Activated T-cell treated with anti-CD3 and anti-CD28 coated beads for 24 hours (primary cell): ENCODE data around the gene CLEC16A.
"Not testable (repeated sequence)": the region's sequence is repeated elsewhere in the genome, so short reads cannot be mapped to it uniquely, and the experiment has no call there.

Experiments
- DNase-seq: peaks from one replicate; pipeline ENCODE4 v3.0.0-alpha.2; 2020; ENCODE audit warnings: low read depth

CLEC16A gene

DNA sequence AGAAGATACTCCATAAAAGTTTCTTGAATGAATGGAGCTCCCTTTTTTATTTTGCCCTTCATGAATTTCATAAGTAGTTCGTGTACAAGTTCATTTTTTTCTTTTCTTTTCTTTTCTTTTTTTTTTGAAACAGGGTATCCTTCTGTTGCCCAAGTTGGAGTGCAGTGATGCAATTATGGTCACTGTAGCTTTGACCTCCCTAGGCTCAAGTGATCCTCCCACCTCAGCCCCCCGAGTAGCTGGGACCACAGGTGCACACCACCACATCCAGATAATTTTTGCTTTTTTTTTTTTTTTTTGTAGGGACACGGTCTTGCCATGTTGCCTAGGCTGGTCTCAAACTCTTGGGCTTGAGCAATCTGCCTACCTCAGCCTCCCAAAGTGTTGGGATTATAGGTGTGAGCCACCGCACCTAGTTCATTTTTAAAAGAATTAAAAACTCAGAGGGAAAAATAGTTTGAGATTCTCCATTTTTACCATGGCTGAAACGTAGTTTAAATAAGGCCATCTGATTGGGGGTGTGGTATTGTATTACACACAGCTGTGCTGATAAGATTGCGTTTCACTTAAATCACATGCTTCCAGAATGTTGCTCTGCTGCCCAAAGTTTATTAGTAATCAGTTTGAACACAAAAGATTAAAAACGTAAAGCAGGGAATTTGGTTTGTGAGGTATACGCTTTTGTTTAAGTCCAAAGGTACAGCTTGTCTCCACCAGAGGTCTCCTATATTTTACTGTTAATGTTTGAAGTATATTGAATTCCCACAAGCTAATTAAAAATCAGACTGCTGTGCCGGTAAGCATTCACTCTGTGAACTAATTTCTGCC lies 157.5 kb downstream of the CLEC16A start:
- no peak for DNase-seq

DNA sequence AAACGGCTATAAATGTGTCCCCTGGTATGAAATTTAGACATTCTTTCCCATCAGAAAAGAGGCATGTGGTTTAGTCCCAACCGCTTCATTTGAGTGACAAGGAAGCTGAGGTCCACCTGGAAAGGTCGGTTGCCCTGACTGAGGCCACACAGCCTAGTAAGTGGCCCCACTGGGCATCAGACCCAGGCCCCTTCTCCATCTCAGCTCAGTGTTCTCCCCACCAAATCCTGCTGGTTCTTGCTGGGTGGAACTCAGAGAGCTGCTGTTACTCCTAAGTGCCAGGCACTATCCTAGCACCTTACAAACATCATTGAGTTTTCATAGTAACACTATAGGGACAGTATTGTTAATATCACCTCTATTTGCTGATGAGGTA lies 158.1 kb downstream of the CLEC16A start:
- DNase-seq: no peak

DNA sequence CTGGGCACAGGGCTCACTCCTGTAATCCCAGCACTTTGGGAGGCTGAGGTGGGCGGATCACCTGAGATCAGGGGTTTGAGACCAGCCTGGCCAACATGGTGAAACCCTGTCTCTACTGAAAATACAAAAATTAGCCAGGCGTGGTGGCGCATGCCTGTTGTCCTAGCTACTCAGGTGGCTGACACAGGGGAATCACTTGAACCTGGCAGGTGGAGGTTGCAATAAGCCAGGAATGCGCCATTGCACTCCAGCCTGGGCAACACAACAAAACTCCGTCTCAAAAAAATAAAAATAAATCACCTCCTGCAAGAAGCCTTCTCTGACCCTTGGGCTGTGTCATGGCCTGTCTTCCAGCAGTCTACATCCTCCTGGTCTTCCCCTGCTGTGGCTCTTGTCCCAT lies 158.9 kb downstream of the CLEC16A start:
- DNase-seq: not testable (repeated sequence)

DNA sequence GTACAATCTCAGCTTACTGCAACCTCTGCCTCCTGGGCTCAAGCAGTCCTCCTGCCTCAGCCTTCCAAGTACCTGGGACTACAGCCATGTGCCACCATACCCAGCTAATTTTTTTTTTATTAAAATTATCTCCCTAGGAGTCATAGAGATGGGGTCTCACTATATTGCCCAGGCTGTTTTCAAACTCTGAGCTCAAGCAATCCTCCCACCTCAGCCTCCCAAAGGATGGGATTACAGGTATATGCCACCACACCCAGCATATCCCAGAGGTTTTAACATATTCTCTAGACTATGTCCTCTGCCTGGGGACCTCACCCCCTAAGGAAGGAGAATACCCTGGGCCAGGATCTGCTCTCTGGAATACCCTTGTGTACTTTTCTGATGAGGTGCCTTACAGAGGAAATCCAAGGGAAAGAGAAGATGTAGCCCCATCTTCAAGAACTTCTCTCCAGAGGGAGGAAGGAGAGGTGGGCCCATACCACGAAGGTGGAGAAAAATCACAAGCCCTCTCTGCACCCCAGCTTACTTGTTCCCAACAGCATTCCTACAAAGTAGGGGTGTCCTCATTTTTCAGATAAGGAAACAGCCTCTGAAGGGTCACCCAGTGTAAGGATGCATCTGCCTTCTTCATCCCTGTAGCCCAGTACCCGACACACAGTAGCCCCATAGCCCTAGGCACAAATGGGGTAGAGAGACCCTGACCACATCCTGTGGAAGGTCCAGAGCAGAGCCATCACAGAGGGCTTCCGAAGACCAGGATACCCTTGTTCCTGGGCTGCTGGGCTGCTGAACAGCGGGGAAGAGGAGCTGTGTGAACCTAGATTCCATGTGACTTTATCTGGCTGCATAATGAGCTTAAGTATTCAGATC lies 160.0 kb downstream of the CLEC16A start:
- DNase-seq: no peak

DNA sequence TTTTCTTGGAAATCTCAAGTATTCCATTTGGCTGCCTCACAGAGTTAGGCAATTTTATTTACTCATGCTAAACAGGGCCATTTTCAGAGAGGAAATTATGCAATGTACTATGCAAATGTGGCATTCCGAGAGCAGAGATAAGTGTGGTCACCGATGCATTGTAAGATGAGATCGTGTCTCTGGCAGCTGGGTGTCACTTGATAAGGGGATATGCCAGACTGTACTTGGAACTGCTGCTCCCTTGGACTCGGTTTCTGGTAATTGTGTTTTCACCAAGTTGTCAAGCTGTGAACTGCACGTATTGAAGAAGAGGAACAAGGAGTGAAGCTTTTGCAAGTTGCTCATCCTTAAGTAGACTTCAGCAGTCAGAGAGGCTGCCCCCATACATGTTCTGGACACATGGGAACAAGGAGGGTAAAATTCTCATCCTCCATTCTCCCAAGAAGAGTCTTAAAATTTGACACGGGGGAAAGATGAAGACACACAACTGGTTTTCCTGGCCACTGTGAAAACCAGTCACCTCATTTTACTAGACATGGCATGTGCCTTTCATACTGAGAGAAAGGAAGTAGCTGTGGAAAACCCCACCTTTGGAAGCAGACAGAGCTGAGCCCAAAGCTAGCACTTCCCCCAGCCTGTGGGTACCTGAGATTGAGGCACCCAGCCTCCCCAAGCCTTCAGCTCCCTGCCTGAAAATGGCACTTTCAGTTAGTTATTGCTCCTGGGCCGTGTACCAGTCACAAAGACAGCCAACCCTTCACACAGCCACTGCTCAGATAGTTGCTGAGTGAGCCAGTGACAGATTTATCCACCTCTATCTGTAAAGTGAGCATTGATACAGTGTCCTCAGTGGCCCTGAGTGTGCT lies 160.9 kb downstream of the CLEC16A start:
- DNase-seq: no peak

DNA sequence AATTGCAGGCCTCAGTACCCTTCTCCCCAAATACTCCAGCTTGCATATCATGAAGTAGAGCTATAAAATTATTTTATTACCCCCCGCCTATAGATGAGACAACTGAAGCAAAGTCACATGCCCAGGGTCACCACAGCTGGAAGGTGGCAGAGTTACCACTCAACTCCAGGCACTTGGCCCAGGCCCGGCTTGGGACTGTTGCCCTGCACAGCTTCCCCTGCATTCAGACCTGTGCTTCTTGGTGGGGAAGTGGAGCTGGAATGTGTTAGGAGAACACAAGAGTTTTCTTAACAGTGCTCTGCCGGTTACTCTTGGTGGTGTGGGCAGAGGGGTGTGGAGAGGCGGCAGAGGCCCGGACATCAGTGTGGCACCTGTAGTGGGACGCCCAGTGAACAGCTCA lies 162.4 kb downstream of the CLEC16A start:
- no peak for DNase-seq

DNA sequence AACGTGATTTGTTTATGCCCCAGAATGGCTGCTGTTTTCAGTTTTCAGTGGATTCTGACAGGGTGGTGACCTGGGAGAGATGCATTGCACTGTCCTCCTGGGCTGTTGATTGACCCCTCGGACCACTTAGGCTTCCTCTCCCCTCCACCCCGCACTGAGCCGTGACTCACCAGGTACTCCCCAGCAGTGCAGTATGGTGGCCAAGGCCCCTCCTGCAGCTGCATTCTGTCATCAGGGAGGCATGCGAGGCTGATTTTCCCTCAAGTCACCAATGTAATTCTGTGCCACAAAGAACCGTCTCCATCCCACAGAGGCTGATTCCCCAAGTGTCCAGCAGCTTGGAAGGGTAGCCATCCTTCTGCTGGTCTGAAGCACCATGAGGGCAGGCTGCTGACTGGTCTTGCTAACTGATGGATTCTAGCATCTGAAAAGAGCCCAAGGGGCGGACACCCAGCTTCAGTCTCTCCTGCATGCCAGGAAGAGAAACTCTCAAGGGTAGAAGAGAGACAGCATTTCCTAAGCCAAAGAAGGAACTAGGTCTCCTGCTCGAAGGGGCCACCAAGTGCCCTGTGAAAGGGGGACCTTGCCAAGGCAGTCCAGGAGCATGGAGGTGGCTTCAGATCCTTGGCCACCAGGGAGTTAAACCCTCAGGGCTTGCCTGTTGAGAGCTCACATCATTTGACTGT lies 163.6 kb downstream of the CLEC16A start:
- no peak for DNase-seq

DNA sequence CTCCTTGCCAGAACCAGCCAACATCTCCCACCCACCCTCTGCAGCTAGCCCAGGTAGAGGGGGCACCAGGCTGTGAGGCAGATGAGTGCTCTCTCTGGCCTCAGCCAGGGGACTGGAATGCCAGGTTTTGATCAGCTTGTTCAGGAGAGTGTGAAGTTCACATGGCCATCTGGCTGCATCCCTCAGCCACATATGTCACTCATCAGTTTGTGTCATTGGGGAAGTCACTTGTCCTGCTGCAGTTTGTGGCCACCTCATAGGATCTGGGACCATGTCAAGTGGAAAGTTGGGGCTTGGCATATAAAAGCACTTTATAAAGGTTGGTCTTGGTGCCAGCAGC lies 164.1 kb downstream of the CLEC16A start:
- no peak for DNase-seq

DNA sequence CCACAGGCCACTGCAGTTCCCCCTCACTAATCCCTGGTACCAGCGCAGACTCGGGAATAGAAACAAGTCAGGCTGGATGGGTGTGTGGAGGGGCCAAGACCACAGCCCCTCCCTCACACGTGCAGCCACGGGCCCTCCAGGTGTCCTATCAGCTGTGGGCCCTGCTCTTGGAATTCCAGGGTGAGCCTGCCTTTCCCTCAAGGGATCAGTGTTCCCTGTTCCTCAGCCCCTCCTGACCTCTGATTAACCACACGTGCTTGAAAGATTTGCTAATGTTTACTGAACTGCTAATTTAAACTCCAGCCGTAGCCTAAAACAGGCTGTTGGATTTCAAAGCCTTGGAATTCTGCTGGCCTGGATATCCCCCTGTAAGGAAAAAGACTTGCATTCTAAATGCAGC lies 165.2 kb downstream of the CLEC16A start:
- DNase-seq: no peak

DNA sequence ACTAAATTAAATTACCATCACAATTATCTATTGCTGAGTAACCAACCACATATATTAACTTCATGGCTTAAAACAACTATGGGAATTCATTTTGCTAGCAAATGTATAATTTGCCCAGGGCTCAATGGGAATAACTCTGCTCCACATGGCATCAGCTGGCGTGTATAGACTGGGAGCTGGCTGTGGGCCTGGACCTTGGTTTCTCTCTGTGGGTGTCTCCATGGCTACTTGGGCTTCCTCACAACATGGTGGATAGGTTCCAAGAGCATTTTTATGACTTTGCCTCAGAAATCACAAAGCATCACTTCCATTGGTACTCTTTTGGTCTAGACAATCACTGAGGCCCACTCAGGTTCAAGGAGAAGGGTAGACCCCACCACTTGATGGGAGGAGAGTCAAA lies 166.8 kb downstream of the CLEC16A start:
- no peak for DNase-seq

DNA sequence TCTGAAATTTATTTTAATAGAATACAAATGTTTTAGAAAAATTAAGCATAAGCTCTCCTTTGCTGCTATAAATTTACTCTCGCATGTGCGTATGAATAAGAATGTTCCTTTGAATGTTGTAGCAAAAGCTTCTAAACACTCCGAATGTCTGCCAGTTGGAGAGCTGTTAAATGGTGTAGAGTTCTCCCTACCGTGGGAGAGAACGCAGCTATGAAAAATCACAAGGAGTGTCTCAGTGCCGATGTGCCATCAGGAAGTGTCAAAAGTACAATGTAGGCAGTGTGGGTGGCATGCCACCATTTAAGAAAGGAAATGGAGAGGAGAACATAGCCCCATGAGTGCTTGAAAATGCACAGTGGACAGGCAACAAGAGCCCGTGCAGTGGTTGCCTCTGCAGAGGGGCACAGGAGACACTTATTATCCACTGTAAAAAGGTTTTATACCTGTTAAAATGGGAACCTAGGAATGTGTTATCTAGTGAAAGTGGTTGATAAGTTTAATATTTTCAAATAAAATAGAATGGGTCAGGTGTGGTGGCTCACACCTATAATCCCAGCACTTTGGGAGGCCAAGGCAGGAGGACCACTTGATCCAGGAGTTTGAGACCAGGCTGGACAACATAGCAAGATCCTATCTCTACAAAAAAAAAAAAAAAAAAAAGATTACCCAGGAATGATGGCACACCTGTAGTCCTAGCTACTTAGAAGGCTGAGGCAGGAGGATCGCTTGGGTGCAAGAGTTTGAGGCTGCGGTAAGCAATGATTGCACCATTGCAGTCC lies 167.7 kb downstream of the CLEC16A start:
- no peak for DNase-seq

DNA sequence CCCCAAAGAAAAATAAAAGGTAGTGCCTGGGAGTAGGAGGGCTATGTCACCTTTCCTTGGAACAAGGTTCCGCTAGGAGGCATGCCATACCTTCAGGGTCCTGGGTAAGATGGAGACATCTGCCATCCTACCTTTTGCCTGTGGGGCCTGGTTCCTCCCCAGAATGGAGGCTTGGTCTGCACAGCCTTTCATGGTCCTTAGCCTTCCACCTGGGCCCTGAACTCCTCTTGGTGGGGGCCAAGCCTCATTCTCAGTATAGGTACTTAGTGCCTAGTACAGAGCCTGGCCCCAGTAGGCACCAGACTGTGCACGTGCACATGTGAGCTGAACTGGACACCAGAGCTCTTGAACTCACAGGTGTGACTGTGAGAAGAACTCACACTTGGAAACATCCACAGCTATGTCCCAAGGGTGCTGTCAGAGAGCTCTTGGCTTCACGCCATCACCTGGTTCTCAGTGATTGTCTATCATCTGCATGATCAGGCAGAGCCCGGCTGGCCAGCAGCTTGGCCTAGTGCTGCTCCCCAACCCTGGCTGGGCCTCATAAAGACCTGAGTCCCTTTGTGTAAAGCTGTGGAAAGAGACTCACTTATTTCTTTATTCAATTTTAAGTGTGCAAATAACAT lies 168.5 kb downstream of the CLEC16A start:
- no peak for DNase-seq

DNA sequence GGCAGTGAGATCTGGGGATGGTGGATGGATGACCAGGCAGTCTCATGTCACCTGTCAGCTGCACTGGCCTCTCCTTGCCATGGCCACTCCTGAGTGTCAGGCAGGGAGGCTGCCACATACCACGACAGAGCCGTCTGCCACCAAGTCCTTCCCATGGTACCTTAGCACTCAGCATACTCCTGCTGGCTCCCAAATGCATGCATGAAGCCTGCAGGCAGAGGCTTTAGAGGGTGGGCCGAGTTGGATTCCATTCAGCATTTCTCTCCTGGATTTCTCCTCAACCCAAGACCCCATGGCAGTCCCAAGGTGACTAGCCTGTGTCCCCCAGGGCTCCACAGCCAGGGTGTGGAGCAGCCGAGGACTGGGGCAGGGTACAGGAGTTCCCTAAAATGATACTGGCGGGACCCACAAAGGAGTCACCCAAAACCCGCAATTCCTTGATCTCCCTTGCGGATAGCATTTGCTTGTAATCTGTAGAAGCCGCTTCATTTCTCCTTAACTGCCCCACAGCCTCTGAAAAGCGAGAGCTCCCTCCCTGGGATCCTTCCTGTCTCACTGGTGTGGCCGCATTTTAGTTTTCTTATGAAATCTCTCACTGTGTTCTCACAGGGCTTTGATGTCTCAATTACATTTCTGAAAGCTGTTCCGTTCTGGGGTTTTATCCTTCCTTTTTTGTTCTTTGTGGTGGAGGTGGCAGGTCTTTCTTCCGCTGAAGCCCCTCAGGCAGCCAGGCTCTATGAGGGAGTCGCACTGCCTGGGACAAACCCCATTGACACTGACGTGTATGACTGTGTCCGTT lies 170.2 kb downstream of the CLEC16A start:
- peak; percentile 34 for DNase-seq

DNA sequence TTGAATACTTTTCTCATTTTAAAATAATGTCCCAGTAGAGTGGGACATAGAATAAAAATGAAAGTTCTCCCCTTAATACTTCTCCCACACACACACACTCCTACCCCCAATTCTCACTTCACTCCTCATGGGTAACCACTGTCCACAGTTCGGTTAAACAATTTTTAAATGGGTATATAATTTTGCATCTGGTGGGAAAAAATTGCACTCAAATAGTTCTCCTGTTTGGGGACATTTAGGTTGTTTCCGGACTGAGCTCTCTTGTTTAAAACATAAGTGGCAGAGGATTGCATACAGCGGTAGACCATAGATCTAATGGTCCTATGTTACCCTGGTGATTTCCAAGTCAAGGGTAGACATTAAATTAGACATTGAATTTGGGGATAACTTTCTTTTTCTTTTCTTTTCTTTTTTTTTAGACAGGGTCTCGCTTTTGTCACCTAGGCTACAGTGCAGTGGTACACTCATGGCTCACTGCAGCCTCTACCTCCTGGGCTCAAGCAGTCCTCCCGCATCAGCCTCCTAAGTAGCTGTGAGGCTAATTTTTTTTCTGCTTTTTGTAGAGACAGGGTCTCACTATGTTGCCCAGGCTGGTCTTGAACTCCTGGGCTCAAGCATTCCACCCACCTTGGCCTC lies 173.3 kb downstream of the CLEC16A start:
- no peak for DNase-seq

DNA sequence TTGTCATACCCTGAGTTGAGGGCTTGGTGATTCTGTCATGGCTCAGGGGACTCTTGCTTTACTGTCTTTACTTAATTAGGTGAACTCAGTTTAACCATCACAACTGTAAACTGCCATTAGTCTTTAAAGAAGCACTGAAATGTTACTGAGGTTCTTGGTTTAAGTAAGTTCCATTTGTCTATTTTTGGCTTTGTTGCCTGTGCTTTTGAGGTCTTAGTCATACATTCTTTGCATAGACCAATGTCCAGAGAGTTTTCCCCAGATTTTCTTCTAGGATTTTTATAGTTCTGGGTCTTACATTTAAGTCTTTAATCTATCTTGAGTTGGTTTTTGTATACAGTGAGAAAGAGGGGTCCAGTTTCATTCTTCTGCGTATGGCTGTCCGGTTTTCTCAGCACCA lies 174.1 kb downstream of the CLEC16A start:
- no peak for DNase-seq

DNA sequence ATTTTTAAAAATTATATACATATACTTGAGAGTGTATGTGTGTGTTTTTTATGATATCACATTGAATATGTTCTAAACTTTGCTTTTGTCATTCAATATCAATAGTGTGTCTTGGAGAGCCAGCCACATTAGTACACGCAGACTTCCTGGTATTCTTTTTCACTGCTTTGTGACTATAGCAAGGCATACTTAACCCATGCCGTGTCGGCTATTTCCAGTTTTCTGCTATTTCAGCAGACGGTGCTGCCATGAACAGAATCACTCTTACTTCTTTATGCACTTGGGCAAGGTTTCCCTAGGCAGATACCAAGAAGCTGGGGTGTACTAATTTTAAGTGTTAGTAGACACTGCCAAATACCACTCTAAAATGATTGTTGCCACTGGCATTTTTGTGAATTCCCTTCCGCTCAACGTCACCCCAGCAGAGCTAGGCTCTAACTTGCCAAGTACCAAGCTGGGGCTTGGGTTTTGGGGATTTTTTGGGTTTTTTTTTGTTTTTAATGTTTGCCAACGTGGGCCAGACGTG lies 176.8 kb downstream of the CLEC16A start:
- DNase-seq: no peak

DNA sequence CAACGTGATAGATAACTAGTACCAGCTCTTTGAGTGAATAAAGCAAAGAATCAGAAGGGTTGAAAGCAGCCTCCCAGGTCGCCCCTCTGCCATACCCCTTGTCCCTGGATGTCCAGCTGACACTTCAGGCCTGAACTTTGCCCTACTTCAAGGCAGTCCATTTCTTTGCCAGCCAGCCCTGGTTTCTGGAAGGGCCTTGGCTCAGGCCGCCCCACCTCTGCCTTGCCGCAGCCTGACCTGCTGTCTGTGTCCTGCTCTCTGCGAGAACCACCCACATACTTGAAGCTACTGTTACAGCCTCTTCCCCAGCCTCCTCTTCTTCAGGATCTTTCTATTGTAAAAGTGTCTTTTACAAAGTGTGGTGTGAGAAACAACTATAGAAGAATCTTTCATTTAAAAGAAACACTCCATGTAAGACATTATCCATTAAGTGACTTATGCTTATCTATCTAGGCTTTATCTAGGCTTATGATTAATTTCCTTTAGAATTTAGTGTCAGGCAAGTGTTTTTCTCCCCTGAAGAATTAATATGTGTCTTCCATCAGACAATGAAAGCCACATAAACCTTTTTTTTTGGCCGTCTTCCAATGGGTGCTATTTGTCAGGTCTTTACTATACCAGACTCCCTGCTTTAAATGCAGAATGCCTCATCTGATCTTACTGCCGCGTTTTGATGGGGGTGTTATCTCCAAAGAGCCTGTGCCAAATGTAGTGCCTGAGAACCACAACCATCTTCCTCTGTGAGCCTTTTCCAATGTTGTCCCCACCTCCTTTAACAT lies 177.7 kb downstream of the CLEC16A start:
- DNase-seq: no peak

DNA sequence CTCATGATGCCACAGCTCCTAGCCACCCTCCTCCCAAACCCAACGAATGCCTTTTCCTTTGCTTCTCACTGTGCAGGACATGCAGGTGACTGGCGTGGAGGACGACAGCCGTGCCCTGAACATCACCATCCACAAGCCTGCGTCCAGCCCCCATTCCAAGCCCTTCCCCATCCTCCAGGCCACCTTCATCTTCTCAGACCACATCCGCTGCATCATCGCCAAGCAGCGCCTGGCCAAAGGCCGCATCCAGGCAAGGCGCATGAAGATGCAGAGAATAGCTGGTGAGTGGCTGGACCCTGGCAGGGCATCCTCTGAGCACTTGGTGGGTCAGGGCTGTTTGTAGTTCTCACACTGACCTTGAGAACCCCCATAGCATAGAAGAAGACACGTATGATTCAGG lies 179.3 kb downstream of the CLEC16A start:
- DNase-seq: no peak
